MM.1S (cell line): ENCODE measurements around the gene MKNK1.

Experiments
- EZH2 ChIP-seq: fragments of 300-600 bp; sonication (generic); optimal IDR thresholded peaks from 2 replicates; pipeline ENCODE3; 2017; ENCODE audit warnings: low read depth, mild to moderate bottlenecking, antibody characterized with exemption, low read length, mixed read lengths
- TF ChIP-seq, protein P1 (sequence below): fragments of 300-600 bp; sonication (generic); IDR thresholded peaks from 2 replicates; pipeline ENCODE4 v1.5.1; 2016; ENCODE audit warnings: antibody characterized with exemption, low read length, mixed read lengths

GRCh38 chr1:46543761-46544560 lies 60.1 kb downstream of the MKNK1 start:
- TF ChIP-seq, protein P1, sequence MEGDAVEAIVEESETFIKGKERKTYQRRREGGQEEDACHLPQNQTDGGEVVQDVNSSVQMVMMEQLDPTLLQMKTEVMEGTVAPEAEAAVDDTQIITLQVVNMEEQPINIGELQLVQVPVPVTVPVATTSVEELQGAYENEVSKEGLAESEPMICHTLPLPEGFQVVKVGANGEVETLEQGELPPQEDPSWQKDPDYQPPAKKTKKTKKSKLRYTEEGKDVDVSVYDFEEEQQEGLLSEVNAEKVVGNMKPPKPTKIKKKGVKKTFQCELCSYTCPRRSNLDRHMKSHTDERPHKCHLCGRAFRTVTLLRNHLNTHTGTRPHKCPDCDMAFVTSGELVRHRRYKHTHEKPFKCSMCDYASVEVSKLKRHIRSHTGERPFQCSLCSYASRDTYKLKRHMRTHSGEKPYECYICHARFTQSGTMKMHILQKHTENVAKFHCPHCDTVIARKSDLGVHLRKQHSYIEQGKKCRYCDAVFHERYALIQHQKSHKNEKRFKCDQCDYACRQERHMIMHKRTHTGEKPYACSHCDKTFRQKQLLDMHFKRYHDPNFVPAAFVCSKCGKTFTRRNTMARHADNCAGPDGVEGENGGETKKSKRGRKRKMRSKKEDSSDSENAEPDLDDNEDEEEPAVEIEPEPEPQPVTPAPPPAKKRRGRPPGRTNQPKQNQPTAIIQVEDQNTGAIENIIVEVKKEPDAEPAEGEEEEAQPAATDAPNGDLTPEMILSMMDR, result no peak
- no peak for TF ChIP-seq EZH2
